HUES48 (cell line): ENCODE measurements around the gene PCNX1.
"Not testable (repeated sequence)": the region's sequence is repeated elsewhere in the genome, so short reads cannot be mapped to it uniquely, and the experiment has no call there.

Experiments
- H3K27ac ChIP-seq: one replicate; pipeline ENCODE4 v1.7.0; 2013; ENCODE audit warnings: low read depth, low read length, inconsistent platforms
- H3K27me3 ChIP-seq: 2 replicates; pipeline ENCODE4 v1.6.1; 2013; ENCODE audit warnings: mild to moderate bottlenecking, low read length; ENCODE audit not compliant: control insufficient read depth, insufficient read depth
- H3K36me3 ChIP-seq: 2 replicates; pipeline ENCODE4 v1.6.1; 2013; ENCODE audit warnings: low read length; ENCODE audit not compliant: control insufficient read depth, insufficient read depth
- H3K4me1 ChIP-seq: 2 replicates; pipeline ENCODE4 v1.6.1; 2013; ENCODE audit warnings: mild to moderate bottlenecking, low read length; ENCODE audit not compliant: control insufficient read depth, insufficient read depth
- H3K4me3 ChIP-seq: 2 replicates; pipeline ENCODE4 v1.5.1; 2013; ENCODE audit warnings: mild to moderate bottlenecking, low read depth, low read length
- H3K9ac ChIP-seq: 2 replicates; pipeline ENCODE4 v1.6.1; 2013; ENCODE audit warnings: mild to moderate bottlenecking, low read depth, low read length, moderate library complexity
- H3K9me3 ChIP-seq: 2 replicates; pipeline ENCODE4 v1.6.1; 2013; ENCODE audit warnings: low read length; ENCODE audit not compliant: control insufficient read depth, insufficient read depth

PCNX1 gene

DNA sequence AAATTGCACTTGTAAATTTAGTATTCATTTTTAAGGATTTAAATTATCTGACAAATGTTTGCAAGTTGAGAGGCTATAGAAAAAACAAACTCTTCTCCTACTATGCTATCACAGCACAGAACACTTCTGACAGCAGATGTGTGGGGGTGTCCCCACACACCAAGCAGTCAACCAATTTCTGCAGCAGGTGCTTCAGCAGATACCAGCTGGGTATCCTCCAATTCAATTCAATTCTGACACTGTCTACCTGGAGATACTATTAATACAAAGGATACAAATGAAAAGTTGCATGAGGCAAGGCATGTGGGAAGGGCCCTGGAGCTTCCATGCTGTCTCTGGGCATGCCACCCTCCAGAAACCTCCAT lies 35.1 kb downstream of the PCNX1 start:
- no peaks in the 10 kb centered on the region for H3K27me3 ChIP-seq
- H3K4me3 ChIP-seq: no peak overlapping the region
- no peak overlapping the region for H3K27ac ChIP-seq
- no peaks in the 10 kb centered on the region for H3K4me1 ChIP-seq
- H3K9ac ChIP-seq: no peak overlapping the region
- peaks cover 40% of the 10 kb centered on the region for H3K9me3 ChIP-seq
- H3K36me3 ChIP-seq: peaks cover 16% of the 10 kb centered on the region

DNA sequence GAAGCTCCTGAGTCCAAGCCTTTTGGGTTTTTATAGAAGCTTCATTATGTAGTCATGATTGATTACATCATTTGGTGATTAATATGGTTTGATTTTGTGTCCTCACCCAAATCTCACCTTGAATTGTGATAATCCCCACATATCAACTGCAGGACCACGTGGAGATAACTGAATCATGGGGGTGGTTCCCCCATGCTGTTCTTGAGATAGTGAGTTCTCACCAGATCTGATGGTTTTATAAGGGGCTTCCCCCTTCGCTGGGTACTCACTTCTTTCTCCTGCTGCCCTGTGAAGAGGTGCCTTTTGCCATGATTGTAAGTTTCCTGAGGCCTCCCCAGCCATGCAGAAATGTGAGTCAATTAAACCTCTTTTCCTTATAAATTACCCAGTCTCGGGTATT lies 35.5 kb downstream of the PCNX1 start:
- not testable (repeated sequence) for H3K4me3 ChIP-seq, H3K9ac ChIP-seq, H3K27me3 ChIP-seq, H3K4me1 ChIP-seq, H3K27ac ChIP-seq
- H3K36me3 ChIP-seq: peaks cover 20% of the 10 kb centered on the region
- H3K9me3 ChIP-seq: peaks cover 43% of the 10 kb centered on the region

DNA sequence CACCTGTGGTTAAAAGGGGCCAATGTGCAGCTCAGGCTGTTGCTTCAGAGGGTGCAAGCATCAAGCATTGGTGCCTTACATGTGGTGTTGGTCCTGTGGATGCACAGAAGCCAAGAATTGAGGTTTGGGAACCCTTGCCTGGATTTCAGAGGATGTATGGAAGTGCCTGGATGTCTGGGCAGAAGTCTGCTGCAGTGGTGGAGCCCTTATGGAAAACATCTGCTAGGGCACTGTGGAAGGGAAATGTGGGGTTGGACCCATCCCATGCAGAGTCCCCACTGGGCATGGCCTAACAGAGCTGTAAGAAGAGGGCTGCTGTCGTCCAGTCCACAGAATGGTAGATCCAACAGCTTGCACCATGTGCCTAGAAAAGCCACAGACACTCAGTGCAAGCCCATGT lies 36.6 kb downstream of the PCNX1 start:
- Histone ChIP-seq H3K36me3 (peaks cover 29% of the 10 kb centered on the region), H3K9ac (no peak overlapping the region), H3K4me3 (no peak overlapping the region), H3K4me1 (no peaks in the 10 kb centered on the region), H3K27me3 (no peaks in the 10 kb centered on the region), H3K9me3 (peaks cover 53% of the 10 kb centered on the region), H3K27ac (no peak overlapping the region)

DNA sequence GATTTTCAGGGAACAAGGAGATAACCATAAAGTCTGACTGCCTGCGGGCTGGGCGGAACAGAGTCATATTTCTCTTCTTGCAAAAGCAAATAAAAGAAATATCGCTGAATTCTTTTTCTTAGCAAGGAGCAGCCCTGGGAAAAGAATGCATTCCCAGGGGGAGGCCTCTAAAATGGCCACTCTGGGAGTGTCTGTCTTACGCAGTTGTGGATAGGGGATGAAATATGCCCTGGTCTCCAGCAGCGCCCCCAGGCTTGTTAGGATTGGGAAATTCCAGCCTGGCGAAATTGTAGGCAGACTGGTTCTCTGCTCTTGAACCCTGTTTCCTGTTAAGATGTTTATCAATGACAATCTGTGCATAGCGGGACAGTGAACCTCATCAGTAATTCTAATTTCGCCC lies 40.5 kb downstream of the PCNX1 start:
- no peak overlapping the region for H3K9ac ChIP-seq
- peaks cover 44% of the 10 kb centered on the region for H3K36me3 ChIP-seq
- no peak overlapping the region for H3K27ac ChIP-seq
- no peaks in the 10 kb centered on the region for H3K27me3 ChIP-seq
- H3K9me3 ChIP-seq: peaks cover 44% of the 10 kb centered on the region
- no peaks in the 10 kb centered on the region for H3K4me1 ChIP-seq
- H3K4me3 ChIP-seq: no peak overlapping the region

DNA sequence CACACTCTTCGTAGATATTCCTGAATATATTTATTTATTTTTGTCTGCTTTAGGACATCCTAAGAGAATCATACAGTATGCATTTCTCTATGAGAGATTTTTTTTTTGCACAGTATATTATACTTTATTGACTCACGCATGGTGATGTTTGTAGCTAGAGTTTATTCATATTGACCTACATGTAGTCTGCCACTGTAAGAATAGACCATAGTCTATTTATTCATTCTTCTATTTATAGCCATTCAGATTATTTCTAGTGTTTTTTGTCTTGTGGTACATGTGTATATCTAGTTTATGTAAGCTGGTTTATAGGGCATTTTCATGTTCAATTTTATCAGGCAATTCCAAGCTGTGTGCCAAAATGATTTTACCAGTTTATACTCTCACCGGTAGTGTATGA lies 45.2 kb downstream of the PCNX1 start:
- Histone ChIP-seq H3K27ac (no peak overlapping the region), H3K9ac (no peak overlapping the region), H3K36me3 (peaks cover 32% of the 10 kb centered on the region), H3K27me3 (no peaks in the 10 kb centered on the region), H3K4me3 (no peak overlapping the region), H3K4me1 (no peaks in the 10 kb centered on the region), H3K9me3 (peaks cover 14% of the 10 kb centered on the region)

DNA sequence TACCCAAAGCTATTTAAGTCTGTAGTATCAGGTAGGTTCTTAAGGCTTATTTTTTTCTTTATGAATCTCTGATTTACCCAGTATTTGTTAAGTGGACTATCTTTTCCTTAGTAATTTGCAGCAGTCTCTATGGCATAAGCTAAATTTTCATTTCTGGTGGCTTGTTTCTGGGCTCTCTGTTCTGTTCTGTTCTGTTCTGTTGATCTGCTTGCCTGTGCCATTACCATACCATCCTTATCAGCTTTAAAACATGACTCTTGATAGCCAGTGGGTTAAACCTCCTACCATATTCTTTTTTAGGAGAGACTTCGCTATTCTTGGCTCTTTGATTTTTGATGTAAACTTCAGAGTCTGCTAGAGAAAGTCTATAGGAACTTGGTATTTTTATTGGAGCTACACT lies 46.8 kb downstream of the PCNX1 start:
- Histone ChIP-seq H3K4me1 (no peaks in the 10 kb centered on the region), H3K27me3 (no peaks in the 10 kb centered on the region), H3K27ac (no peak overlapping the region), H3K4me3 (no peak overlapping the region), H3K36me3 (peaks cover 18% of the 10 kb centered on the region), H3K9ac (no peak overlapping the region), H3K9me3 (0 out of 2 replicates have a peak, but pooled peaks cover under 1% of the 10 kb centered on the region)

DNA sequence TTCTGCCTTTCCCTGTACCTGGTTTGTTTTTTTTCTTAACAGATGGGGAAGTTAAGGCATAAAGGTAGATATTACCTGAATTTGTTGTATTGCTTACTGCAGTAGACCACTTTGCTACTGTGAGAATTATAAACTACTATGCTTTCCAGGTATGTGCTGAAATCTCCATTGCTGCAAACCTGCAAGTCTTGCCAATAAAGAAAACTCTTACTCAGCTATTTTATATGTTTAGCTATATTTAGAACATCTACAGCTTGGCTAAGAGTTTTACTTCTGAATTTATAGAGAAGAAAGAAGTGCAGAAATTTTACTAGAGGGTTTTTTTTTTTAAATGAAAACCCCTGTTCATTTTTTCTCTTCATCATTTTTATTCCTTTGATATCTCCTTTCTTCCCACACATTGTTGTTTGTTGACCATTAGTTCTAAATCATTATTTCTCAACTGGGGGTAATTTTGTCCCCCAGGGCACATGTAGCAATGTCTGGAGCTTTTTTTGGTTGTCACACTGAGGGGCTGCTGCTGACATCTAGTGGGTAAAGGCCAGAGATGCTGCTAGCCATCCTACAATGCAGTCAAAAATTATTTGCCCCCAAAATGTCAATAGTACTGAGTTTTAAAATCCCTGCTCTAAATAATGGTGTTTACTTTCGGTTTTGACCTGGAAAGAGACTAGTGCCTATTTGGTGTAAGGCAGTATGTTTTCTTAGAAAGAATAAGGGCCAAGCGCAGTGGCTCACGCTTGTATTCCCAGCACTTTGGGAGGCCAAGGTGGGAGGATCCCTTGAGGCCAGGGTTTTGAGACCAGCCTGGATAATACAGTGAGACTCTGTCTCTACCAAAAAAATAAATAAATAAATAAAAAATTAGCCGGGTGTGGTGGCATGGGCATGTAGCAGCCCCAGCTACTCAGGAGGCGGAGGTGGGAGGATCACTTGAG lies 48.6 kb downstream of the PCNX1 start:
- no peaks in the 10 kb centered on the region for H3K27me3 ChIP-seq
- no peaks in the 10 kb centered on the region for H3K4me1 ChIP-seq
- H3K9me3 ChIP-seq: no peaks in the 10 kb centered on the region
- no peak overlapping the region for H3K4me3 ChIP-seq
- no peak overlapping the region for H3K27ac ChIP-seq
- no peak overlapping the region for H3K9ac ChIP-seq
- H3K36me3 ChIP-seq: peaks cover 5% of the 10 kb centered on the region; the same call in 1 of the 2 replicates

DNA sequence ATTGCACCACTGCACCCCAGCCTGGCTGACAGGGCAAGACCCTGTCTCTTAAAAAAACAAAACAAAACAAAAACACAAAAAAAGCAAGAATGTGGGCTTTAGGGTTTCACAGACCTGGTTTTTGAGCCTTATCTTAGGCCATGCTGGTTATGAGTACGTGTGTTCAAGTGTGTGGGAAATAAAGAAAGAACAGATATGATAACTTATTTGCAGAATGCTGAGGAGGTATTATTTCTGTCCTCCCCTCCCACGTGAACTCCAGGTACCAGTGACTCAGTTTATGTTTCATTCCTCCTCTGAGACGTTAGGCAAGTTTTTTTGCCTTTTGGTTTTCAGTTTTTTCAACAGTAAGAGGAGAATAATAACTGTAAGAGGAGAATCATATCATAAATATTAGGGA lies 49.3 kb downstream of the PCNX1 start:
- H3K27me3 ChIP-seq: no peaks in the 10 kb centered on the region
- H3K4me3 ChIP-seq: no peak overlapping the region
- H3K9ac ChIP-seq: no peak overlapping the region
- no peaks in the 10 kb centered on the region for H3K9me3 ChIP-seq
- no peak overlapping the region for H3K27ac ChIP-seq
- H3K4me1 ChIP-seq: no peaks in the 10 kb centered on the region
- peaks cover 4% of the 10 kb centered on the region; the same call in 1 of the 2 replicates for H3K36me3 ChIP-seq

DNA sequence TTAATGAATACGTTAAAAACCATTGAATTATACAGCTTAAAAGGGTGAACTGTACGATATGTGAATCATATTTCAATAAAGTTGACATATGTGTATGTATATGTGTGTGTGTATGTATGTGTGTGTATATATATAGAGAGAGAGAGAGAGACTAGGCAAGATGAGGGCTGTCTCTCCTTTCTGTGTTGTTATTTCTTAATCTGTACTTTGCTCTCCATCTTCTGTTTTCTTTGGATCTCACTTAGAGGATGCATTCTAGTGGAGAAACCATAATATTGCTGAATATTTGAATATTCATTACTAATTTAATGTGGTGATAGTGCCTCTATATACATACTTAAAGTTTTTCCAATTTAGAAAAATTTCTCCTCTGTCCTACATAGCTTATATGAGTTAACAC lies 50.5 kb downstream of the PCNX1 start:
- Histone ChIP-seq H3K4me3 (no peak overlapping the region), H3K4me1 (no peaks in the 10 kb centered on the region), H3K27ac (no peak overlapping the region), H3K27me3 (no peaks in the 10 kb centered on the region), H3K9ac (no peak overlapping the region), H3K9me3 (no peaks in the 10 kb centered on the region), H3K36me3 (peaks cover 7% of the 10 kb centered on the region)

DNA sequence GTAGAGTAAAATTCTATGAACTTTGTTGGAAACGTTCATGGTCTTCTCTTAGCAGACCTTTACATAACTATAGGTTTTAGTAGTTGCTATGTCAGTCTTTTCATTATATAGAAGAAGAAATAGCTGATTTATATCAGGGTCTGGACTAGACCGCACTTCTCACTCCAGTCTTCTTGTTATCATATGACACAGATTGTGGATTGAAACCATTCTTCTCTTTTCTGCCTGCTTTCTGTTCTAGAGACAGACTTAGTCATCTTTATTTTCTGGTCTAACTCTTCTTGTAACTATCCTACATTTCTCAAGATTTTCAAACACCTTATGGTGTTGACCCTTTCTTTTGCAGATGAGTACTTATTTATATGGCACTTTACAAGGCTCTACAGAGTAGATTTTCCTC lies 55.7 kb downstream of the PCNX1 start:
- Histone ChIP-seq H3K27me3 (no peaks in the 10 kb centered on the region), H3K36me3 (peaks cover 32% of the 10 kb centered on the region), H3K27ac (no peak overlapping the region), H3K4me1 (no peaks in the 10 kb centered on the region), H3K9ac (no peak overlapping the region), H3K9me3 (no peaks in the 10 kb centered on the region), H3K4me3 (no peak overlapping the region)

DNA sequence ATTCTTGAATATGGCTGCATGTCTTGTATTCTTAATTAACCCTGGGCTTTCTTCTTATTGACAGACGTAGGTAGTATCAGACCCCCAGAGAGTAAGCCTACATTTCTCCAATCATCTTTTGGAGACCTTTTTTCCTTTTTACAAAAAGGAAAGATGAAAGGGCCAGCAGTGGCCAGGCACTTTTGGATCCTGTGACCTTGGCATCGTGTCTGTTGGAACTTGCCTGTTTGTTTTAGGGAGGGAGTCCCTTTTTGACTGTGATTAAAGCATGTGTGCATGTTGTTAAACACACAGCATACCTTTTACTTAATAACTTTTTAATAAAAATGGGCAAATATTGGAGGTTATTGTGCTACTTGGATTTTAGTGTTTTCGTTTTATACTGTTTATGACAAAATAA lies 57.2 kb downstream of the PCNX1 start:
- Histone ChIP-seq H3K4me1 (no peaks in the 10 kb centered on the region), H3K27ac (no peak overlapping the region), H3K4me3 (no peak overlapping the region), H3K9me3 (no peaks in the 10 kb centered on the region), H3K36me3 (peaks cover 47% of the 10 kb centered on the region), H3K9ac (no peak overlapping the region), H3K27me3 (no peaks in the 10 kb centered on the region)
